Activated CD4-positive, alpha-beta T cell treated with anti-CD3 and anti-CD28 coated beads, Interleukin-2, Interleukin-6, amounts not matched to agents 100 ng/mL and 50 ng/mL, durations not matched to agents 16 hours and 8 hours (primary cell): ENCODE measurements around the gene P4HA2.

Experiments used
- DNase-seq: peaks from one replicate; pipeline ENCODE4 v3.0.0-alpha.2; 2020

P4HA2 gene

DNA sequence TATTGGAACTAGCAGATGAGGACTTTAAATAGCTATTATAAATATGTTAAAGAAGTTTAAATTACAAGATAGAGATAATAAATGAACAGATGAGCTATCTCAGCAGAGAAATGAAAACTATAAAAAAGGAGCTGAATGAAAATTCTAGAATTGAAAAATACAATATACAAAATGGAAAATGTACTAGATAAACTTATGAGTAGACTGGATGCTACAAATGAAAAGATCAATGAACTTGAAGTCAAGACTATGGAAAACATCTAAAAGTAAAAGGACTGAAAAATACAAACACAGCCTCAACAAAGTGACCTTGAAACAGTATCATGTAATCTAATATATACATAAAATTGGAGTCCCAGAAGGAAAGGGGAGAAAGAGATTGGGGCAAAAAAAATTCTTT is 19.2 kb upstream of the P4HA2 start:
- DNase-seq: no peak

DNA sequence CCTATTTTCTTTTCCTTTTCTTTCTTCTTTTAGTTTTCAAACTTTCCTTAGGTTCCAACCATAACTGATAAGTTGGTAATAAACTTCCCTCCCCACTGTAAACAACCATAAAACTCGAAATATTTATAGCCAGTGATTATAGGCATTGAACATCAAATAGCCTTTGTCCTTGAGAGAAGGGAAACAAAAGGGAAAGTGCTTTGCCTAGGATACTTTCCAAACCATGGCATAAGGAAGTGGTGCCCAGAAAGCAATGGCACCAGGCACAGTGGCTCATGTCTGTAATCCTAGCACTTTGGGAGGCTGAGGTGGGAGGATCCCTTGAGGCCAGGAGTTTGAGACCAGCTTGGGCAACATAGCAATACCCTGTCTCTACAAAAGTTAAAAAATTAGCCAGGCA is 17.9 kb upstream of the P4HA2 start:
- no peak for DNase-seq

- DNase-seq: no peak
Measured at GRCh38 chr5:132243366-132243977, 15.8 kb upstream of the P4HA2 start.

GRCh38 chr5:132239776-132240175 is 12.1 kb upstream of the P4HA2 start:
- no peak for DNase-seq

GRCh38 chr5:132238901-132239500 is 11.3 kb upstream of the P4HA2 start:
- no peak for DNase-seq

GRCh38 chr5:132238169-132238744 is 10.6 kb upstream of the P4HA2 start:
- DNase-seq: peak; percentile 83

DNA sequence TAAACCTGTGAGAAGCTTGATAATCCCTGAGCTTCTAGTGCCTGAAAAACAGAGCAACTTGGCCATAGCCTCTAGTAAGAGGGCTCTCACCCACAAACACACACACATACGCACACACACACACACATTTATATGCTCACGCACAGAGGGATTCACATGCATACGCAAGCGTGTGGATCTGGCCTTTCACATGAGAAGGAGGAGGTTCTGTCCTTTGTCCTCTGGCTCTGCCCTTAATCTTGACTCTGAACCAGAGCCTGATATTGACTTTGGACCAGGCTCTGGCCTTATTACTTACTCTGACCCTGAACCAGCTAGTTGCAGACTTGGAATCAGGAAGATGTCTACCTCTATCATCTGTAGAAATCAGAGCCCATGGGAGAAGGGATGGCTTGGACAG is 10.0 kb upstream of the P4HA2 start:
- no peak for DNase-seq

GRCh38 chr5:132237141-132237540 is 9.5 kb upstream of the P4HA2 start:
- no peak for DNase-seq

GRCh38 chr5:132235340-132235739 is 7.7 kb upstream of the P4HA2 start:
- no peak for DNase-seq

GRCh38 chr5:132234684-132235062 is 7.0 kb upstream of the P4HA2 start:
- DNase-seq: no peak

- no peak for DNase-seq
Measured at GRCh38 chr5:132233811-132234683, 6.4 kb upstream of the P4HA2 start.

DNA sequence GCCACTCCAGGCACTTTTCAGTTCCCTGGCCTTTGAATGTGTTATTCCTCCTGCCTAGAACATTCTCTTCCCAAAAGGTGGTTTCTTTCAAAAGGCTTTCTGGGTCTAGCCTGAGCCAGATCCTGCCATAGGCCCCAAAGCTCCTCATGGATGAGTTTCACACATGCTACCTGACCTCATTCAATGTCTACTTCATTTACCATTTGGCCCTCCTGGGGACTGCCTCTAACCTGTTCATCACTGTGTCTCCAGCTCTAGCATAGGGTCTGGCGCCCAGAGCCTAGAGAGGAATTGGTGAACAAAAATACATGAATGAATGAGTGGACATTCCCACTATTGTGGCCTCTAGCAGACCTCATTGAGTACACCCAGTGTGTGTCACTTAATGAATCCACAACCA is 5.4 kb upstream of the P4HA2 start:
- no peak for DNase-seq

GRCh38 chr5:132232465-132232864 is 4.8 kb upstream of the P4HA2 start:
- DNase-seq: no peak

DNA sequence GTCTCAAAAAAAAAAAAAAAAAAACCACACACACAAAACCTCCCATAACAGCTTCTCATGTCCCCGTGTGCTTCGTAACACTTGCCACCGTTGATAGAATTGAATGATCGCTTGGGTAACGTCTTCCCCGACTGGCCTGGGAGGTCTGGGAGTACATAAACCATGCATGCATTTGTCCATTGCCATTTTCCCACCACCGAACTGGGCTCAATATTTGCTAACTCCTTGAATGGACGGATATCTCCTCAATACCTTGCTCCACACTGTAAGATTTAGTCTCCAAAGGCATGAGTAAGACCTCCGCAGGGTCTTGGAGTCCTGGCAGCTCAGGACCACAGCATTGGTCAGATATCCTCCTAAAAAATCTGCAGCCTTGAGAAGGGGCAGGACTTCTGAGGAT is 3.2 kb upstream of the P4HA2 start:
- no peak for DNase-seq

DNA sequence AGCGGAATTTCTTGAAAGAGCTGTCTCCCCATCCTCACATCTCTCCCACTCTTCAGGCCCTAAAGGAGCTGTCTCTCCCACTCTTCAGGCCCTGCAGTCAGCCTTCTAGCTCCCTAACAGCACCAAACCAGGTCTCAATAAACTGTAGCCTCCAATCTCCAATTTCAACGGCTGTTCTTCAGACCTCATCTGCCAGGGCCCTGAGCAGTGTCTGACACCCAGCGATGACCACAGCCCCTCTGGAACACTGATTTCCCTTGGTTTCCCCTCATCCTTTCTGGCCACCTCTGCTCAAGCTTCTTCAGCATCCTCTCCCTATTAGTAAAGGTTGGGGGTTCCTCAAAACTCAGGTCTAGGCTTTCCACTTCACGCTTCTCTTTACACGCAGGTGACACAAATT is 1.6 kb upstream of the P4HA2 start:
- no peak for DNase-seq

DNA sequence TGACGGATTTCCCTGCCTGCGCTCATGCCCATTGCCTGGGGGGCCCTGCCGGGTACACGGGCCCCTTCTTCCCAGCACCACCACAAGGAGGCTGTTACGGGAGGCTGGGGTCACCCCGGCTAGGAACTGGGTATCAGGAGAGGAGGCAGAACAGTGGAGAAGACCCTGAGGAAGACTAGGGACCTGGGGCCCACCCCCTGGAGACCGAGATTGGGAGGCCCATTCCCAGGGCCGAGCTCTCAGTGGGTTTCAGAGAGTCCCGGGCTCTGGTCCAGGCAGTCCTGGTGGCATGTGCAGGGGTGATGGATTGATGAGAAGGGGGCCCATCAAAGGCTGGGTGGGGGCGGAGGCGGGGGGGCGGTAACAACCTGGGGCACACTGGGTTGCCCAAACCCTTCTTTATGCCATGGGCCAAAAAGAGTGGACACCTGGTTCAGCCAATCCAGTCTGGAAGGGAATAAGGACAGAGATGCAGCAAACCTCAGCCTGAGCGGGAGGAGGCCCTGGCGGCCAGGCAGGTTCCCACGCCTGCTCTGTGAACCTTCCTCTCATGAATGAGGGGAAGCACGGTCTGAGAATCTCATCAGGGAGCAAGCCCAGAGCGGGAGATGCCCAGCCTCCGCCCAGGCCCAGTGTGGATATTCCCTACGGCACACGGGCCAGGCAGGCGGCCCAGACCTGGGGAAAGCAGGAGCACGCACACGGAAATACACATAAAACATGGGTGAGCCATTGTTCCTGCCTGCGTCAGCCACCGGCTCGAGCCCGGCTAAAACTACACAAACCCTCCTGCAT is 785 bp upstream of the P4HA2 start:
- no peak for DNase-seq

DNA sequence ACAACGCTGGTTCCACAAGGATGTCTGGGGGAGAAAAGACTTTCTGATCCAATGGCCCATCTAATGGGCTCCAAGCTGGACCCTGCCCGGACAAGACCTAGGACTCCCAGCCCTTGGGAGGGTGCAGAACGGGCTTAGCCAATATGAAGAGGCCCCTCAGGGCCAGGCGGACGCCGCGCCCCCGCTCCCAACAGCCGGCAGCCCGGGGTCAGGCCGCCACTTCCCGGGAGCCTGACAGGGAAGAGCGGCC is 493 bp downstream of the P4HA2 start:
- no peak for DNase-seq

GRCh38 chr5:132226516-132227234 is 978 bp downstream of the P4HA2 start:
- DNase-seq: no peak

GRCh38 chr5:132225165-132226032 is 2.3 kb downstream of the P4HA2 start:
- peak; percentile 8 for DNase-seq

DNA sequence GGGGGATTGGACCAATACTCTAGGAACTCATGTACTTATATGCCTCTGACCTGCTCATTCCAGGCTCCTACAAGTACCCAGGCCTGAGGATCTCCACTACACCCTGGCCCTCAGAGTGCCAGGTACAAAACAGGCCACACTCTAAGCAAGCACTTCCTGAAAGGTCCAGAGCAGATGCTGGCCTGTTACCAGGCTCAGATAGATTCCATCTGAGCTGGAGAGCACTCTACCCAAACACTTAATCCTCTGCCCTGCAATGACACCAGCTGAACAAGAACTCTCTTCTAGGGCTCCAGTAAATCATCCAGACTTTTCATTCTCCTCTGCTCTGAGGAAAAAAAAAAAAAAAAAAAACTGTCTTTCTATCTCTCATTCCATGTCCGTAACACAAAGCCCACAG is 2.9 kb downstream of the P4HA2 start:
- DNase-seq: no peak

DNA sequence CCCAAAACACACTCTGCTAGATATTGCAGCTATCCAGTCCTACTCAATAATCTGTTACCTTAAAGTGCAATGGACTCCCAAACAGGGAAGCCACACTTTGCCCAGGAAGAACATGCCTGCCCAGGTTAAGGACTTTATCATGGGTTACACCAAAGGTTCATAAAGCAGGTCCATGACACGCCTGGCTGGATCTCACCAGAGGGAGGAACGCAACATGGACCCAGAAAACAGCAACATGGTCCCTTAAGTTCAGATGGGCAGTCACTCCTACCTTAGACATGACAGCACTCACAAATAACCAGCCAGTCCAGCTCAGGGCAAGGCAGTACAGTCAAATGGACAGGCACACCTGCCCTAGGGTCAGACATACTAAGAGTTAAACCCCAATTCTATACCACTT is 3.8 kb downstream of the P4HA2 start:
- DNase-seq: no peak

DNA sequence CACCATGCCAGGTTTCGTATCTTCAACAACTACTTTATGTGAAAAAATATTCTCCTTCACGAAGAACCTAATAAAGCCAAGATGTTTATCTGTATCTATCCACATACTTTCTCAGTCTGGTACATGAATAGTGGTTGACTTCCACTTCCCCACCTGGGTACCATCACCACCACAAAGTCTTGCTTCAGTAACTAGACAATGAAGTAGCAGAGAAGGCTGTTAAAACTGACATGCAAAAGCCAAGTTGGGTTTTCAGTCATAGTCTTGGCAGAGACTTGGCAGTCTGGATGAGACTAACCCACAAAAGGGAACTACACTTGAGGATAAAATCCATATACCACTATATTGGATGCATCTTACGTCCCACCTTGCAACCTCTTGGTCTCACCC is 5.0 kb downstream of the P4HA2 start:
- no peak for DNase-seq
